Esophagus muscularis mucosa (tissue), 4 donors: Measurements from ENCODE around the gene DGLUCY. TPM values are rescaled to one million over a fixed set of nuclear protein-coding genes. Genes with fewer than 3 reads are reported as not detected.
"Not testable (repeated sequence)": the region's sequence is repeated elsewhere in the genome, so short reads cannot be mapped to it uniquely, and the experiment has no call there.

Experiments used
- DNase-seq: peaks from one replicate; pipeline ENCODE4 v3.0.0-alpha.2; 2017; ENCODE audit errors: extremely low spot score
- H3K27ac ChIP-seq, 4 donors: fragments of 200-600 bp; sonication (generic); replicated peaks in 1 of 4; 1 replicate in 3 of 4; 2 replicates in 1 of 4; pipeline ENCODE4 v1.5.1; 2016 to 2019; ENCODE audit warnings: mild to moderate bottlenecking in 1 of 4
- H3K27me3 ChIP-seq, 4 donors: fragments of 200-600 bp; sonication (generic); one replicate each; pipeline versions ENCODE4 v1.5.1 to v1.6.0; 2016 to 2019
- H3K36me3 ChIP-seq, 4 donors: fragments of 200-600 bp; sonication (generic); one replicate each; pipeline ENCODE4 v1.5.1; 2016 to 2019
- H3K4me1 ChIP-seq, 4 donors: fragments of 200-600 bp; sonication (generic); one replicate each; pipeline ENCODE4 v1.5.1; 2016 to 2019
- H3K4me3 ChIP-seq, 4 donors: fragments of 200-600 bp; sonication (generic); 1 replicate in 2 of 4; 2 replicates in 2 of 4; pipeline ENCODE4 v1.5.1; 2016 to 2019; ENCODE audit warnings: mild to moderate bottlenecking in 4 of 4, moderate library complexity in 1 of 4
- H3K9me3 ChIP-seq, 4 donors: fragments of 200-600 bp; sonication (generic); 1 replicate in 3 of 4; 2 replicates in 1 of 4; pipeline ENCODE4 v1.5.1; 2016 to 2019
- EP300 ChIP-seq: sonication (generic); formaldehyde crosslinking; IDR thresholded peaks from one replicate; pipeline ENCODE4 v1.6.1; 2017; ENCODE audit warnings: antibody characterized with exemption
- POLR2A ChIP-seq: fragments of 450-650 bp; IDR thresholded peaks from one replicate; pipeline ENCODE4 v1.6.1; 2017; ENCODE audit warnings: antibody characterized with exemption, moderate library complexity, mild to moderate bottlenecking, low read depth
- POLR2AphosphoS5 ChIP-seq, 2 donors: sonication (generic); formaldehyde crosslinking; IDR thresholded peaks; one replicate each; pipeline ENCODE4 v1.6.1; 2017; ENCODE audit warnings: antibody characterized with exemption in 2 of 2
- WGBS: methylation state at CpG from one replicate; pipeline ENCODE4 v1.1.5; 2018; 5-methylcytosine and 5-hydroxymethylcytosine counted together
- intact Hi-C: fragments of 100-400 bp; cut with DNase I; formaldehyde crosslinking; loops from one replicate; pipeline ENCODE4 v1.15.1; 2023
- total RNA-seq, 4 donors: library from RNA; depleted of rRNA; stranded (reverse); fragments of >200 nt; gene quantifications; one replicate each; pipeline versions ENCODE4 v1.1.0 to v1.2.1, GENCODE V29; 2016
- TF ChIP-seq, protein P1 (sequence below), 3 experiments: fragments of 200-600 bp in 2 of 3; fragments of 450-650 bp in 1 of 3; sonication (generic) in 2 of 3; IDR thresholded peaks; one replicate each; pipeline ENCODE4 v1.5.1; 2017 to 2019; ENCODE audit warnings: antibody characterized with exemption in 3 of 3, mild to moderate bottlenecking in 2 of 3, moderate library complexity in 1 of 3

Gene DGLUCY
- total RNA-seq, 4 donors from 2014 or later, result 47.2 to 88.2 (median 66.5) TPM

DNA sequence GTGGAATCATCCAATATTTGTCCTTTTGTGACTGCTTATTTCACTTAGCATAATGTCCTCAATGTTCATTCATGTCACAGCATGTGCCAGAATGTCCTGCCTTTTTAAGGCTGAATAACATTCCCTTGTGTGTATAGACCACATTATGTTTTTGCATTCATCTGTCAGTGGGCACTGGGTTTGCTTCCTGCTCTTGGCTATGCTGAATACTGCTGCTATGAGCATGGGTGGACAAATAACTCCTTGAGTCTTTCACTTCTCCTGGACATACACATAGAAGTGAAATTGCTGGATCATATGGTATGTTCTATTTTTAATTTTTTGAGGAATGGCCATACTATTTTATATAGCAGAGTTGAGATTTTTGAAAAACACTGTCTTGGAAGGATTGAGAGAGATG, 83.8 kb downstream of the DGLUCY start:
- H3K4me3 ChIP-seq, result no peak overlapping the region
- no peak for DNase-seq
- intact Hi-C loops, result no loop called here
- peaks cover 0 to 14% (median 6%) of the 10 kb centered on the region in 4 donors for H3K4me1 ChIP-seq
- no peaks in the 10 kb centered on the region for H3K27me3 ChIP-seq
- H3K27ac ChIP-seq, result no peak overlapping the region
- TF ChIP-seq POLR2AphosphoS5 (IDR thresholded peaks at IDR 0.05) (no peak), EP300 (no peak)
- H3K36me3 ChIP-seq, result peaks cover 30 to 97% (median 87%) of the 10 kb centered on the region in 4 donors
- no peaks in the 10 kb centered on the region for H3K9me3 ChIP-seq

GRCh38 chr14:91200802-91201201, 86.9 kb downstream of the DGLUCY start:
- Histone ChIP-seq H3K36me3 (peaks cover 44 to 100% (median 95%) of the 10 kb centered on the region in 4 donors), H3K4me1 (peaks cover 0 to 16% (median 4%) of the 10 kb centered on the region in 4 donors)
- H3K9me3 ChIP-seq, DNase-seq, H3K27ac ChIP-seq, H3K4me3 ChIP-seq, H3K27me3 ChIP-seq, intact Hi-C loops: not testable (repeated sequence)
- WGBS, result 97% methylated on average over 6 of the region's 6 CpGs

DNA sequence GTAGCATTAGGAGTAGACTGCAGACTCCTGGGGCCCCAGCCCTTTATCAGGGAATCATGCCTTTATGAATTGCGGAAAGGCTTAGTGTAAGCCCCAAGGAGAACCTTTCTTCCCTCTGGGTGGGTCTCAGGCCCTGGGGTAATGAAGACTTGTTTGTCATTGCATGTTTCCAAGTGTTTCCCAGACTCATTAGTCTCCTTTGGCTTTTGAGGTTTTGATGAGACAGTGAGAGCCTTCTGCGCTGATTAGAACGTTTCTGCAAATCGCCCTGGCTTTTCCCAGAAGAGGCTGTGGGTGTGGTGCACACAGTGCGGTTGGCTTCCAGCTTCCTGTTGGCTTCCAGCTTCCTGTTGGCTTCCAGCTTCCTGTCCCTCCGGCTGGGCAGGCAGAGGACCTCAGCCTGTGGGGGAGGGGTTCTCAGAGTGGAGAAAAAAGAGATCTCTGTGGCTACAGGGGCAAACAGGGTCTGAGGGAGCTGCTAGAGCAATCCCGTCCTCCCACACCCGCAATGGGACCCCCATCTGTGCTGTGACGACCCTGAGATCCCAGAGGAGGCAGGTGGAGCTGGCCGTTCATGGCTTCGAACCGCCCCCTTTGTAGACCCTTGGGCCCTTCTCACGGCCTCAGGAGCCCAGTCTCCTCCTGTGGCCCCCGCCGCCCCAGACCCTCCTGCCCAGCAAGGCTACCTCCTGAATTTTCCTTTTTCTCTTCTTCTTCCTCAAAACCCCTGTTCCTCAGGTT, 88.5 kb downstream of the DGLUCY start:
- intact Hi-C loops, result no loop called here
- H3K36me3 ChIP-seq, result peaks cover 47 to 100% (median 92%) of the 10 kb centered on the region in 4 donors
- no peaks in the 10 kb centered on the region for H3K27me3 ChIP-seq

GRCh38 chr14:91204657-91205056, 90.8 kb downstream of the DGLUCY start:
- TF ChIP-seq POLR2AphosphoS5 (IDR thresholded peaks at IDR 0.05), result no peak
- no peak for TF ChIP-seq POLR2A
- no peak for TF ChIP-seq EP300
- TF ChIP-seq, protein P1, sequence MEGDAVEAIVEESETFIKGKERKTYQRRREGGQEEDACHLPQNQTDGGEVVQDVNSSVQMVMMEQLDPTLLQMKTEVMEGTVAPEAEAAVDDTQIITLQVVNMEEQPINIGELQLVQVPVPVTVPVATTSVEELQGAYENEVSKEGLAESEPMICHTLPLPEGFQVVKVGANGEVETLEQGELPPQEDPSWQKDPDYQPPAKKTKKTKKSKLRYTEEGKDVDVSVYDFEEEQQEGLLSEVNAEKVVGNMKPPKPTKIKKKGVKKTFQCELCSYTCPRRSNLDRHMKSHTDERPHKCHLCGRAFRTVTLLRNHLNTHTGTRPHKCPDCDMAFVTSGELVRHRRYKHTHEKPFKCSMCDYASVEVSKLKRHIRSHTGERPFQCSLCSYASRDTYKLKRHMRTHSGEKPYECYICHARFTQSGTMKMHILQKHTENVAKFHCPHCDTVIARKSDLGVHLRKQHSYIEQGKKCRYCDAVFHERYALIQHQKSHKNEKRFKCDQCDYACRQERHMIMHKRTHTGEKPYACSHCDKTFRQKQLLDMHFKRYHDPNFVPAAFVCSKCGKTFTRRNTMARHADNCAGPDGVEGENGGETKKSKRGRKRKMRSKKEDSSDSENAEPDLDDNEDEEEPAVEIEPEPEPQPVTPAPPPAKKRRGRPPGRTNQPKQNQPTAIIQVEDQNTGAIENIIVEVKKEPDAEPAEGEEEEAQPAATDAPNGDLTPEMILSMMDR (IDR thresholded peaks at IDR 0.05), result no peak
- Histone ChIP-seq H3K36me3 (peaks cover 43 to 100% (median 89%) of the 10 kb centered on the region in 4 donors), H3K27ac (no peak overlapping the region), H3K27me3 (no peaks in the 10 kb centered on the region), H3K9me3 (no peaks in the 10 kb centered on the region), H3K4me3 (no peak overlapping the region), H3K4me1 (peaks cover 0 to 16% (median 4%) of the 10 kb centered on the region in 4 donors)
- intact Hi-C loops, result no loop called here
- 92% methylated on average over 6 of the region's 14 CpGs for WGBS
- DNase-seq, result no peak

More for the DNA sequence above, 88.5 kb downstream of the DGLUCY start:
- peaks cover 0 to 16% (median 4%) of the 10 kb centered on the region in 4 donors for H3K4me1 ChIP-seq
- H3K9me3 ChIP-seq, result no peaks in the 10 kb centered on the region
- TF ChIP-seq POLR2AphosphoS5 (IDR thresholded peaks at IDR 0.05) (peak; percentile 37 to 58), EP300 (no peak), POLR2A (no peak)
- TF ChIP-seq, protein P1 (IDR thresholded peaks at IDR 0.05), result no peak
- H3K4me3 ChIP-seq, result no peak overlapping the region
- 80% methylated on average over 12 of the region's 15 CpGs for WGBS
- peak overlapping the region in 3 of 4 donors; percentile 40 to 49 (median 49) for H3K27ac ChIP-seq
- no peak for DNase-seq

- H3K4me3 ChIP-seq, result no peak overlapping the region
- peaks cover 41 to 100% (median 89%) of the 10 kb centered on the region in 4 donors for H3K36me3 ChIP-seq
- peaks cover 0 to 16% (median 4%) of the 10 kb centered on the region in 4 donors for H3K4me1 ChIP-seq
- no peaks in the 10 kb centered on the region for H3K27me3 ChIP-seq
- H3K27ac ChIP-seq, result no peak overlapping the region
- intact Hi-C loops, result no loop called here
- TF ChIP-seq, protein P1 (IDR thresholded peaks at IDR 0.05), result no peak
- TF ChIP-seq POLR2A, result no peak
- TF ChIP-seq EP300, result no peak
- no peak for TF ChIP-seq POLR2AphosphoS5 (IDR thresholded peaks at IDR 0.05)
- DNase-seq, result no peak
- H3K9me3 ChIP-seq, result no peaks in the 10 kb centered on the region
- 79% methylated on average over 7 of the region's 7 CpGs for WGBS
Observed at GRCh38 chr14:91205459-91205858, 91.6 kb downstream of the DGLUCY start.
